HG02852 (cell line): Measurements from ENCODE around the gene PRKN.

Source experiments
- ATAC-seq: cut with Tn5 transposase; IDR thresholded peaks from one replicate; pipeline ENCODE4 v1.9.1; 2021; ENCODE audit warnings: mild to moderate bottlenecking, moderate library complexity; ENCODE audit not compliant: unreplicated experiment

Gene PRKN

DNA sequence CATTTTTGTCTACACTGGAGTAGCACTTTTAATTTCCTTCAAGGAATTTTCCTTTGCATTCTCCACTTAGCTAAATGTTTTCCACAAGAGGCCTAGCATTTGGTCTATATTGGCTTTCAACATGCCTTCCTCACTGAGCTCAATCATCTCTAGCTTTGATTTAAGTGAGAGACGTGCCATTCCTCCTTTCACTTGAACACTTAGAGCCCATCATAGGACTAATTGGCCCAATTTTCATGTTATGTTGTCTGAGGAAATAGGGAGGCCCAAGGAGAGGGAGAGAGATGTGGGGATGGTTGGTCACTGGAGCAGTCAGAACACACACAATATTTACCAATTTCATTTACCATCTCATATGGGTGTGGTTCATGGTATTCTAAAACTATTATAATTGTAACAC is 645.0 kb downstream of the PRKN start:
- ATAC-seq, result no peak

- no peak for ATAC-seq
Observed at GRCh38 chr6:162078667-162079066, 648.9 kb downstream of the PRKN start.

- ATAC-seq, result no peak
Observed at GRCh38 chr6:162078126-162078525, 649.4 kb downstream of the PRKN start.

DNA sequence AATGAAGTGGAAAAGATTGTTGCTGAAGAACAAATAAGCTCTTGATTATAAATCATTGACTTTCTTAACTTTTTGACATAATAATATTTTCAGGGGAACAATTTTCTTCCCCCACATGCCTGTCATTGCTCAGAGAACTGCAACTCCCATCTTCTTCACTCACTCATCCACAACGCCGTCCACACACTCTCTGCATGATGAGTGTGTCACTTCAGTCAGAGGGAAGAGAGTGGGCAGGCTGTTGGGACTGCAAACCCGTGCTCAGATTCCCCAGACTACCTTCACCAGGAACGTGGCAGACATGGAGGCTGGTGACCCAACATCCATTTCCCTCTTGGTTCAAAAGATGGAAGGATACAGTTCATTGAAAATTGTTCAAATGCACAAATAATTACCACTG is 650.8 kb downstream of the PRKN start:
- ATAC-seq, result no peak

DNA sequence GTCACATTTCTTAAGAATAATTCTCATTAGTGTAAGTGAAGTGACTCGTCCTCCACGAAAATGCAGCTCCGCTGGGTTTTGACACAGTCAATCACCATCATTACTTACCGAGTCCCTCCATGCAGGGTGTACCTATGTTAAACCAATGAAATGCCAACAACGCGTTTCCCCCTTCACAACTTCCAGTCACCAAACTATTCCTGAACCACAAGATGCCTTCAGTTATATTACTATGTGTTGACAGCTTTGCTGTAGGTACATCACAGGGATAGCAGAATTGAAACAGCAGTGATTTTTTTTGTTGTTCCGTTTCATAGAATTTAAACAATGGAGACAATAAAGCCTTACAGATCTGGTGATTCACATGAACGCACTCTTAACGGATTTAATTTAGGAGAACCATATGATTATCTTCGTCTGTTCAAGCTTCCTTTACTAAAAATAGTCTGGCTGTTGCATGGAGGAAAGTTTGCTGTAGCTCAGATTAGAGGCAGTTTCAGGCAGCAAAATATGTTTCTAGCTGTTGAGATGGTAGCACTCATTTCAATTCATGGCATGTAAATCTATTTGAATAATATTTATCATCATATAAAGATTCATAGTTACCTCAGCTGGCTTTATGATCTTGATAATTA is 652.8 kb downstream of the PRKN start:
- ATAC-seq, result no peak

- ATAC-seq, result no peak
Observed at GRCh38 chr6:162070639-162071038, 656.9 kb downstream of the PRKN start.

DNA sequence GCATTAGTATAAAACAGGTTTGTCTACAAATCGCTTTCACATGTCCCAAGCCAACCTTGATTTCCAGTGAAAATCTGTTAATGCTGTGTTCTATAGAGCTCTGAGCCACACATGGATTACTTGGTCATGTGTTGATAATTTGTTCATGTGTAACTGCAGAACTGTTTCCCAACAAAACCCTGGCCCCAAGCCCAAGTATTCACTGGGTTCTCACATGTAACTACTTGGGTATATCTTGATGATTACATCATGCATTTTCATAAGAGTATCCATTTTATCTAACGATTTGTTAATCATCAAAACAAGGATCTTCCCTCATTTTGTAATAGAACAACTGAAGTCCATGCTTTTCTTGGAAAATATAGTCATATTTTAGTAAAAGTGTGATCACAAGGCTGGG is 657.6 kb downstream of the PRKN start:
- no peak for ATAC-seq

GRCh38 chr6:162068340-162068739 is 659.2 kb downstream of the PRKN start:
- ATAC-seq, result no peak

DNA sequence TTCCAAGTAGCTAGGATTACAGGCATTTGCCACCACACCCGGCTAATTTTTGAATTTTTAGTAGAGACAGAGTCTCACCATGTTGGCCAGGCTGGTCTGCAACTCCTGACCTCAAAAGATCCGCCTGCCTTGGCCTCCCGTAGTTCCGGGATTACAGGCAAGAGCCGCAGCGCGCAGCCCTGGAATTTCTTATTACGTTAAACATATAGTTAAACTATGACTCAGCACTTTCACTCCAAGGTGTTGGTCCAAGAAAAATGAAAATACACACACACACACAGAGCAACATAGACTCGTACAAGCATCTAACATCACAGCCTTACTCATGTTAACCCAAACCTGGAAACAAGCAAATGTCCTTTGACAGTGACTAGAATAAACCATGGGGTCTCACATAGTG is 663.9 kb downstream of the PRKN start:
- no peak for ATAC-seq

- ATAC-seq, result no peak
Observed at GRCh38 chr6:162058281-162058875, 669.2 kb downstream of the PRKN start.

GRCh38 chr6:162056745-162057144 is 670.8 kb downstream of the PRKN start:
- ATAC-seq, result no peak

- no peak for ATAC-seq
Observed at GRCh38 chr6:162056061-162056460, 671.5 kb downstream of the PRKN start.

GRCh38 chr6:162055365-162055764 is 672.2 kb downstream of the PRKN start:
- ATAC-seq, result no peak

DNA sequence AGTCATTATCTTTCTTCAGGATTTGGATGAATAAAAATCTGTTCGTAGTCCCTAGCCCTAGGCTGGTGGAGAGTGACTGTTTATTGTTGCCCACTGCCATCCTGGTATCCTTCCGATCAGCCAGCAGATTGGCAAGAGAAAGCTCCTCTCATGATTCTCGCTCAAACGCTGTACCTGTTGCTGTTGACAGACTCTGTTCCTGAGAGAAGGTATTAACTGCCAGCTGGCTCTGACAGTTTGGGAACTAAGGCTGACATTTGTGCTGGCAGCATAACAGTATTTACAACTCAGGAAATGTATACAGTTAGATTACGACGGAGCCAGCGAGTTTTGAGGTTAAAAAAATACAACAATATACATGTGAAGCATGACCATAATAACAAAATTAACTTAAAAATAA is 674.5 kb downstream of the PRKN start:
- no peak for ATAC-seq

GRCh38 chr6:162050579-162050978 is 677.0 kb downstream of the PRKN start:
- ATAC-seq, result no peak

DNA sequence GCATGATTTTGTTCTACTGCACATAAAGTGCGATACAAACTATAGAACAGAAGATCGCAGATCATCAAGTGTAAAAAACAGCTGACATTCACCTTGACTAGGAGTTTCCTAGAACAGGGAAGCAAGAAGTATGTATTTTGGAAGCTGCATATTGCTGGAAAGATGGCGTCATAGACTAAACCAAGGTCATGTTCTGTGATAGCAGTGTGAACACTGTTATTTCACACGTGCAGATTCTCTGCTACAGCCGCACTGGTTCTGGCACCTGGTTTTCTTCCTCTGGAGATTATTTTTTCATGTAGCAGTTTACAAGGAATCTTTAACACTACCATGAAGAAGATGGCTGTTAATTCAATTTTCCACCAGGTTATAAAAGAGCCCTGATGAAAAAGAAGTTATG is 681.2 kb downstream of the PRKN start:
- ATAC-seq, result no peak

DNA sequence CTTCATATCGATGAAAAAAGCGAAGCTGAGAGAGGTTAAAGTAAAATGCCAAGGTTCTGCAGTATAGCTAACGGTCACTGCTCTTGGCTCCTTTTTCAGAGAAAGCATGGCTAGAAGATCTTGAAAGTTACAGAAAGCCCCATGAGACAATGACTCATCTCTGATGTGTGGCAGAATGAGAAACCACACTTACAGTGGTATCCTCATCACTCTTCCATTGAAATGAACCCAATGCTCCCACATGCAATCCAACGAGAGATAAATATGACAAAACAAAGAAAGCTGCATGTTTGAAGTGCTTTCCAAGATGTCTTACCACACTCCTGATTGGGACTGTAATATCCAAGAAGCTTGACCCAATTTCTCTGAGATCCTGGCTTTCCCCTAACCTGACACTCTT is 694.9 kb downstream of the PRKN start:
- no peak for ATAC-seq

GRCh38 chr6:162029873-162030576 is 697.5 kb downstream of the PRKN start:
- ATAC-seq, result no peak

GRCh38 chr6:162026843-162027242 is 700.7 kb downstream of the PRKN start:
- ATAC-seq, result no peak

DNA sequence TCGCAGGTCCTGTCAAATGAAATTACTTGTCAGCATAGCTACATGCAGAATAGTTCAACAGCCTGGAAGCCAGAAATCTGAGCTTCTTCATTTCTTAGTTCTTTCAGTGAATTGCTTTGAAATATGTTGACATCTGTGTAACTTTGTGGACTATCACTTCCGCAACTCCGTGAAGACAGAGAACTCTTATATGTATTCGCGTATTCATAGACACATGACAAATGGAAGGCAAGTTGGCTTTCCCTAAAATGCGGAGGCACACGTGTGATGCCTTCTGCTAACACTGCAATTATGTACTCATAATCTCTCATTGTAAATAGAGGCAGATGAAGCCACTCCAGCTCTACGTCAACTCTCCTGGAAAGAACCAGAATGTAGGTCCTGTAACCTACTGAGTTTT is 701.5 kb downstream of the PRKN start:
- ATAC-seq, result no peak

DNA sequence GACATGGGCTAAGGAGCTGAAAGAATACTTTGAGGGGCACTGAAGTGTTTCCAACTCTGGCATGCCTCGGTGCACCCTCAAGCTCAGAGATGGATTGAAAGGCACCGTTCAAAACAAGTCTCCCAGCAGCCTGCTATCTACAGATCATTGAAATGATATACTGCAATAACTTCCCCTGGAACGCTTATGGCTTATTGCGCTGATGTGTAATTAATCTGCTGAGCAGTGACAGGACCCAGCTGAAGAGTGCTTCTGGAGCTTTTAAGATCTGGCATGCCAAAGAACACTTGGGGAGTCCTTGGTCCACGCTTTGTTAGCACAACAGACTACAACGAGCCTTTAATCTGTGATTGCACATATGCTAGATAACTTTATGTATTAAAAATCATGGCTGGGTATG is 708.2 kb downstream of the PRKN start:
- no peak for ATAC-seq

DNA sequence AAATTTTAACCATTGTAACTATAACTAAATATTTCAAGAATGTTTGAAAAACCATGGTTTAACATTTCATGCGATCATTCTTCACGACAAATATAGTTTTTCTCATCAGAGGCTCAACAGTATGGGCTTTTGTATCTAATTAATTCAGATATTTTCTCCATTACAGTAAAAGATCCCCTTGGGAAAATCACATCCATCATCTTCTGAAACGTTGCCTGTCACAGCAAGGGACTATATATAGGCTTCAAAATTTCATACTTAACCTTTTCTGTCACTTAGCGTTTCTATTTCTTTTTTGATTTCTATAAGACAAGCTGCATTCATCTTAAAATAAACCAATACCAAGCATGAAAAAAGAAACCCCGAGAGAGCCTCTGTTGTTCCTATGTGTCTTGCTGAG is 710.0 kb downstream of the PRKN start:
- no peak for ATAC-seq
